NCI-H2227 treated with DMSO at 0.1 percent for 48 hours (cell line): ENCODE measurements around the gene CABP1.

Experiments
- DNase-seq: peaks from one replicate; lab custom pipeline; 2025; lab: John Stamatoyannopoulos, UW

The CABP1 gene

DNA sequence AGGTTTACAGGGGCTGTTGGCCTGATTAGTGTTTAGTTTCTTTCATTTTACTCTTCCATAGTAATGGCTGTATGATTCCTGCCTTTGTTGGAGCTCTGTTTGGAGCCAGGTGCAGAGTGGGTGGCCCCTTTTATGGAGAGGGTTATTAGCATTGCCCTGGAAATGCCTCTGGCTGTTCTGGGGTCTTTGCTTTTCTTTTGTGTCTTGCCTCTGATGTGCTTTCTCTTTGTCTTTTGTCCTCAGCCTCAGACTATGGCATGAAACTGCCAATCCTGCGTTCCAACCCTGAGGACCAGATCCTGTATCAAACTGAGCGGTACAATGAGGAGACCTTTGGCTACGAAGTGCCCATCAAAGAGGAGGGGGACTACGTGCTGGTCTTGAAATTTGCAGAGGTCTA, 53.4 kb downstream of the CABP1 start:
- DNase-seq = peak; percentile 23

GRCh38 chr12:120696626-120697025, 56.2 kb downstream of the CABP1 start:
- DNase-seq = no peak

DNA sequence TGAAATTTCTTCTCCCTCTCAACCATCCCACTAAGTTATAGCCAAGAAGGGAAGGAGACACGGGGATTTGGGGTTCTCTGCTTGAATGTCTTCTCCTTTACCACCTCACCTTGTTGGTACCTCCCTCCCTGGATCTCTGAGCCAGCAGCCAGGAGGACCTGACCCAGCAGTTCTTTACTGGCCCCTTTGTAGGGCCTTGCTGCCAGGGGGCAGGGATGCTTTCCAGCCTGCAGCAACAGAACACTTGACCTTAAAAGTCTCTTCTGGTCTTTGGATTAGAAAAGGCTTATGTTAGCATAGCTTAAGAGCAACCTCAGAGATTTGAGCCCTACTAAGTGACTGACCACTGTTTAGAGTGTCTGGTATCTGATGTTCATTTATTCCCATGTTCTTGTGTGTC, 56.9 kb downstream of the CABP1 start:
- no peak for DNase-seq

DNA sequence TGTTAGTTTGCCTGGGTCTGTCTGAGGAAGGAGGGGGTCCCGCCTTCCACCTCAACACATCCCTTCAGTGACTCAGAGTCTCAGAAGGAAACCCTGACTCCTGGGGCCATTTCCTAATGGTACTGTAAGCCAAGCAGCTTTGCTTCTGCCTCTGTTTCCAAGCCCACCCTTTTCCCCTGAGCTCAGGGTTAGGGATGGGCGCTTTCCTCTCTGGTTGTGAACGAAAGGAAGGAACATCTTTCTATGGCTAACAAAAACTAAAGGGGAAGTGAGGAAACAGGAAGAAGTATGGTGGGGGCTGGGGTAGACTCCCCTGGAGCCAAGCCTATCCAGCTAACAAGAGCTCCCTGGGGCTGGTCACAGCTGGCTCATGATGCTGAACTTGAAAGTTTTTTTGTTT, 58.2 kb downstream of the CABP1 start:
- no peak for DNase-seq

GRCh38 chr12:120699553-120699952, 59.1 kb downstream of the CABP1 start:
- DNase-seq = no peak

- no peak for DNase-seq
These were observed 60.5 kb downstream of the CABP1 start for GRCh38 chr12:120700886-120701285.

DNA sequence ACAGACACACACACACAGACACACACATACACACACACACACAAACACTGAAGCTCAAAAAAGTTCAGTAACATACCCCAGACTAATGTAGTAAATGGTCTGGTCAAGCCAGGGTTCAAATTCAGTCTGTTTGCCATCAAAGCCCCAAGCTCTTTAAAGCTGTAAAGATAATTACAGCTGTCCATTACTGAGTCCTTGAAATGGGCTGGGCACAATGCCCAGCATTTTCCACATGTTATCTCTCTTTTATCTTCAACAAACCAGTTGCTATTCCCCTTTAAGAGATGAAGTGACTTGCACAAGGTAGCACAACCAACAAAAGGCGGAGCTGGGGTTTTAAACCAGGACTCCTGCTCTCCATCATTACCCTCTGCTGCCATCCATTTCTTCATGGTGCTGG, 62.2 kb downstream of the CABP1 start:
- DNase-seq = no peak

GRCh38 chr12:120703311-120703942, 63.0 kb downstream of the CABP1 start:
- no peak for DNase-seq

- DNase-seq = no peak
These were observed 65.2 kb downstream of the CABP1 start for GRCh38 chr12:120705618-120706017.

- no peak for DNase-seq
These were observed 65.6 kb downstream of the CABP1 start for GRCh38 chr12:120706029-120706428.

- no peak for DNase-seq
These were observed 68.2 kb downstream of the CABP1 start for GRCh38 chr12:120708651-120709050.

GRCh38 chr12:120710031-120710804, 69.8 kb downstream of the CABP1 start, which contains the start of gene UNC119B:
UNC119B (plus strand) TSS chr12:120710458; CDS start chr12:120710475, 17 bp downstream.
- peak; percentile 51 for DNase-seq

GRCh38 chr12:120710805-120711296, 70.4 kb downstream of the CABP1 start:
- no peak for DNase-seq

DNA sequence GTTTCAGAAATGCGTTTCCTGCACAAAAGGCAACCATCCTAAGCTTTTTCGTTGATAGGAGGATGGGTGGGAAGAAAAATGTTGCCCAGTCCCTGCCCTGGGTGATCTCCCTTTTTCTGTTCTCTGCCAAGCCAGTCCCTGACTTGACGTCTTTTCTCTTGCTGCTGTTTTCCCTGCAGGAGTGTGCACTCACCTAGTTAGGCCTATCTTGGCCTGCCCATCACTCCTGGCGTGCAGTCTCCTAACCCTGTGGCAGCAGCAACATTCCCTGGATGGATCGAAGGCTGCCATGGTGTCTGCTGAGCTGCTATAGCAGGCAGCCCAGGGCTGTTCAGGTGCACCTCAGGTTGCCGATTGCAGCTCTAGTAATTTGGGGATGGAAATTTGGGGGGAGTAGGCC, 71.0 kb downstream of the CABP1 start:
- DNase-seq = peak; percentile 2

DNA sequence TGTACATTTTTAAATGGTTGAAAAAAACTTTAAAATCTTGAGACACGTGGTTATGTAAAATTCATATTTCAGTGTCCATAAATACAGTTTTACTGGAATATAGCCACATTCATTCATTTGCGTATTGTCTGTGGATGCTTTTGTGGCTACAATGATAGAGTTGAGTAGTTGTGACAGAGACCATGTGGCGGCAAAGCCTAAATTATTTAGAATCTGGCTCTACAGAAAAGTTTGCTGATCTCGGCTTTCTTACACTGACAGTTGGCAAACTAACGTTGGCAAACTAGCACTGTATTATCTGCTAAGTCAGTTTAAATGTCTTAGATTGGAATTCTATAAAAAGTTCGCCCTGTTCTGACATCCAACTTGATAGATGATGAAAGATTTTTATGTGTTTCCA, 72.2 kb downstream of the CABP1 start:
- DNase-seq = no peak

GRCh38 chr12:120713861-120714482, 73.5 kb downstream of the CABP1 start:
- DNase-seq = peak; percentile 79
